Measurements from ENCODE around the gene RPAP2. TPM values are rescaled to one million over a fixed set of nuclear protein-coding genes. Genes with fewer than 3 reads are reported as not detected.
"Not testable (repeated sequence)": the region's sequence is repeated elsewhere in the genome, so short reads cannot be mapped to it uniquely, and the experiment has no call there.

Gene RPAP2
- polyA plus RNA-seq, 3 donors, result 4.4 to 7.8 (median 7.3) TPM

DNA sequence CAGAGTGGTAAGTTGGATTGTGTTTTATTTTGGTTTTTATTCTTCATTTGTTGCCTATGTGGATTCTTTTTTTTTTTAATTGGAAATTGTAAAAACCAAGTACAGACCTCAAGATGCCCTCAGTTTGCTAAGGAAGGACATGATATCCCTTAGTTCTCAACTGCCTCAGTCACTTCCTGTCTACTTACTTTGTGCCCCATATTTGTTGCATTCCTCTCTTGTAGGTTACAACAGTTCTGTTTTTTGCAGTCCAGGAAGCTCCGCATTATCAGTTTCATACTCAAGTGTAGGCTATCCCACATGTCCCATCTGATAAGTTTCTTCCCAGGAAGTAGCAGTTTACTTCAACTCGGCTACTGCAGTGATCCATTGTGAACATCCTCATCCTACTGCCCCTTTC is 82.0 kb downstream of the RPAP2 start:
- H3K9ac ChIP-seq (ENCODE audit: insufficient read depth, low read length, poor library complexity, severe bottlenecking), result no peak overlapping the region
- H4K20me1 ChIP-seq (ENCODE audit: insufficient read depth, low read length), result no peaks in the 10 kb centered on the region
- no peak overlapping the region for H3K4me3 Mint-ChIP-seq
- no peaks in the 10 kb centered on the region for H3K27me3 ChIP-seq (ENCODE audit: control insufficient read depth in 2 of 2, insufficient read depth in 2 of 2, low read length in 2 of 2)
- H3K4me1 Mint-ChIP-seq, result peaks cover 5% of the 10 kb centered on the region
- no peaks in the 10 kb centered on the region for H3K4me1 ChIP-seq (ENCODE audit: control insufficient read depth in 1 of 2, insufficient read depth in 2 of 2, low read length in 2 of 2)
- H3K9me3 Mint-ChIP-seq, result peaks cover 0 to 6% (median 2%) of the 10 kb centered on the region in 7 donors
- DNase-seq, result no peak
- H3K27me3 Mint-ChIP-seq (ENCODE audit: low read depth in 3 of 3), result no peaks in the 10 kb centered on the region
- H3K36me3 Mint-ChIP-seq, result peaks cover 12 to 22% of the 10 kb centered on the region in 2 donors
- H3K79me2 ChIP-seq (ENCODE audit: insufficient read depth, low read length), result no peaks in the 10 kb centered on the region
- H2AFZ ChIP-seq (ENCODE audit: insufficient read depth, low read depth, low read length, poor library complexity, severe bottlenecking), result no peak overlapping the region
- H3K4me2 ChIP-seq (replicated peaks; ENCODE audit: extremely low read depth, low read length, poor library complexity, severe bottlenecking), result no peak overlapping the region
- intact Hi-C loops (cut with micrococcal nuclease), result no loop called here
- no peak overlapping the region for H3K4me3 ChIP-seq (replicated peaks in 1 of 3; ENCODE audit: low read depth in 2 of 3, low read length in 3 of 3)
- 78% methylated on average over 2 of the region's 2 CpGs for WGBS (ENCODE audit: insufficient coverage)
- H3K27ac Mint-ChIP-seq, result no peak overlapping the region
- H3K36me3 ChIP-seq (replicated peaks in 1 of 2; ENCODE audit: control insufficient read depth in 1 of 2, insufficient read depth in 2 of 2, low read length in 2 of 2), result peaks cover 0 to 8% of the 10 kb centered on the region in 2 donors
- no peak overlapping the region for H3K27ac ChIP-seq (ENCODE audit: low read depth in 1 of 2, low read length in 2 of 2)
- no peaks in the 10 kb centered on the region for H3K9me3 ChIP-seq (replicated peaks in 1 of 2; ENCODE audit: control insufficient read depth in 1 of 2, insufficient read depth in 1 of 2, low read length in 2 of 2)
- TF ChIP-seq CTCF (IDR thresholded peaks at IDR 0.05), result no peak

DNA sequence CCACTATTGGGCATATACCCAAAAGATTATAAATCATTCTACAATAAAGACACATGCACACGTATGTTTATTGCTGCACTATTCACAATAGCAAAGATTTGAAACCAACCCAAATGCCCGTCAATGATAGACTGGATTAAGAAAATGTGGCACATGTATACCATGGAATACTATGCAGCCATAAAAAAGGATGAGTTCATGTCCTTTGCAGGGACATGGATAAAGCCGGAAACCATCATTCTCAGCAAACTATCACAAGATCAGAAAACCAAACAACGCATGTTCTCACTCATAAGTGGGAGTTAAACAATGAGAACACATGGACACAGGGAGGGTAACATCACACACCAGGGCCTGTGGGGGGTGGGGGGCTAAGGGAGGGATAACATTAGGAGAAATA is 95.1 kb downstream of the RPAP2 start:
- H3K4me3 Mint-ChIP-seq; H3K4me1 ChIP-seq (ENCODE audit: control insufficient read depth in 1 of 2, insufficient read depth in 2 of 2, low read length in 2 of 2); DNase-seq; H3K27me3 ChIP-seq (ENCODE audit: control insufficient read depth in 2 of 2, insufficient read depth in 2 of 2, low read length in 2 of 2); H3K36me3 Mint-ChIP-seq; H3K9ac ChIP-seq (ENCODE audit: insufficient read depth, low read length, poor library complexity, severe bottlenecking); H3K27me3 Mint-ChIP-seq (ENCODE audit: low read depth in 3 of 3); H2AFZ ChIP-seq (ENCODE audit: insufficient read depth, low read depth, low read length, poor library complexity, severe bottlenecking); H3K79me2 ChIP-seq (ENCODE audit: insufficient read depth, low read length); H3K27ac Mint-ChIP-seq; H3K4me2 ChIP-seq (replicated peaks; ENCODE audit: extremely low read depth, low read length, poor library complexity, severe bottlenecking); H3K4me1 Mint-ChIP-seq; H3K4me3 ChIP-seq (replicated peaks in 1 of 3; ENCODE audit: low read depth in 2 of 3, low read length in 3 of 3); H4K20me1 ChIP-seq (ENCODE audit: insufficient read depth, low read length); H3K27ac ChIP-seq (ENCODE audit: low read depth in 1 of 2, low read length in 2 of 2); intact Hi-C loops (cut with micrococcal nuclease); H3K36me3 ChIP-seq (replicated peaks in 1 of 2; ENCODE audit: control insufficient read depth in 1 of 2, insufficient read depth in 2 of 2, low read length in 2 of 2): not testable (repeated sequence)
- WGBS (ENCODE audit: insufficient coverage), result no CpG with 5 or more reads among the region's 4 CpGs
- H3K9me3 Mint-ChIP-seq, result peaks cover 22 to 45% (median 44%) of the 10 kb centered on the region in 7 donors
- peaks cover 2 to 10% of the 10 kb centered on the region in 2 donors for H3K9me3 ChIP-seq (replicated peaks in 1 of 2; ENCODE audit: control insufficient read depth in 1 of 2, insufficient read depth in 1 of 2, low read length in 2 of 2)
